CD14-positive monocyte (primary cell): Measurements from ENCODE around the gene LUC7L. TPM values are rescaled to one million over a fixed set of nuclear protein-coding genes. Genes with fewer than 3 reads are reported as not detected.

Experiments
- DNase-seq, 3 donors: peaks; one replicate each; pipeline ENCODE4 v3.0.0-alpha.2; 2011 to 2022
- H2AFZ ChIP-seq: 2 replicates; pipeline ENCODE4 v1.6.0; 2012; ENCODE audit warnings: mild to moderate bottlenecking, low read depth, low read length, inconsistent platforms; ENCODE audit not compliant: insufficient read depth, poor library complexity, severe bottlenecking
- H3K27ac ChIP-seq, 2 donors: 1 replicate in 1 of 2; 2 replicates in 1 of 2; pipeline ENCODE4 v1.5.1; 2012 to 2013; ENCODE audit warnings: low read length in 2 of 2, control low read depth in 1 of 2, inconsistent platforms in 1 of 2, low read depth in 1 of 2, mild to moderate bottlenecking in 1 of 2
- H3K27me3 ChIP-seq, 2 donors: one replicate each; pipeline versions ENCODE4 v1.6.0 to v1.6.1; 2011 to 2013; ENCODE audit warnings: low read length in 2 of 2; ENCODE audit not compliant: control insufficient read depth in 2 of 2, insufficient read depth in 2 of 2
- H3K36me3 ChIP-seq, 2 donors: replicated peaks in 1 of 2; 1 replicate in 1 of 2; 2 replicates in 1 of 2; pipeline versions ENCODE4 v1.5.1 to v1.6.1; 2012 to 2013; ENCODE audit warnings: low read length in 2 of 2, control low read depth in 1 of 2, inconsistent platforms in 1 of 2, mild to moderate bottlenecking in 1 of 2; ENCODE audit not compliant: insufficient read depth in 2 of 2, control insufficient read depth in 1 of 2
- H3K4me1 ChIP-seq, 2 donors: 1 replicate in 1 of 2; 2 replicates in 1 of 2; pipeline versions ENCODE4 v1.5.1 to v1.6.1; 2012 to 2013; ENCODE audit warnings: low read length in 2 of 2, control low read depth in 1 of 2, inconsistent platforms in 1 of 2, mild to moderate bottlenecking in 1 of 2, moderate library complexity in 1 of 2; ENCODE audit not compliant: insufficient read depth in 2 of 2, control insufficient read depth in 1 of 2
- H3K4me2 ChIP-seq: replicated peaks from 2 replicates; pipeline ENCODE3; 2012; ENCODE audit warnings: low read length, moderate library complexity, mild to moderate bottlenecking; ENCODE audit not compliant: poor library complexity, severe bottlenecking; ENCODE audit errors: extremely low read depth
- H3K4me3 ChIP-seq, 3 experiments: fragments of 200-600 bp in 1 of 3; sonication (generic) in 1 of 3; replicated peaks in 1 of 3; 1 replicate in 2 of 3; 2 replicates in 1 of 3; pipeline ENCODE4 v1.5.1; 2011 to 2013; ENCODE audit warnings: low read length in 3 of 3, mild to moderate bottlenecking in 3 of 3, control low read depth in 2 of 3, low read depth in 2 of 3, inconsistent platforms in 1 of 3, moderate library complexity in 1 of 3
- H3K79me2 ChIP-seq: 2 replicates; pipeline ENCODE4 v1.6.0; 2012; ENCODE audit warnings: mild to moderate bottlenecking, control low read depth, inconsistent platforms, low read length, moderate library complexity; ENCODE audit not compliant: insufficient read depth
- H3K9ac ChIP-seq: 2 replicates; pipeline ENCODE4 v1.6.0; 2017; ENCODE audit warnings: low read length, mild to moderate bottlenecking; ENCODE audit not compliant: insufficient read depth, poor library complexity, severe bottlenecking
- H3K9me3 ChIP-seq, 2 donors: replicated peaks in 1 of 2; 1 replicate in 1 of 2; 2 replicates in 1 of 2; pipeline versions ENCODE4 v1.5.1 to v1.6.1; 2012 to 2013; ENCODE audit warnings: low read length in 2 of 2, control low read depth in 1 of 2; ENCODE audit not compliant: control insufficient read depth in 1 of 2, insufficient read depth in 1 of 2
- H4K20me1 ChIP-seq: 2 replicates; pipeline ENCODE4 v1.6.0; 2012; ENCODE audit warnings: mild to moderate bottlenecking, low read length, control low read depth, moderate library complexity; ENCODE audit not compliant: insufficient read depth
- H3K27ac Mint-ChIP-seq, 7 donors: one replicate each; pipeline ENCODE4 v1.8.0; 2020; ENCODE audit warnings: mild to moderate bottlenecking in 7 of 7, mixed read lengths in 7 of 7, moderate library complexity in 6 of 7, inconsistent platforms in 2 of 7
- H3K27me3 Mint-ChIP-seq, 3 donors: one replicate each; pipeline ENCODE4 v1.8.0; 2021 to 2022; ENCODE audit warnings: low read depth in 3 of 3, mild to moderate bottlenecking in 3 of 3, mixed read lengths in 3 of 3, moderate library complexity in 3 of 3, inconsistent platforms in 1 of 3
- H3K36me3 Mint-ChIP-seq, 2 donors: one replicate each; pipeline ENCODE4 v1.8.0; 2020; ENCODE audit warnings: mixed read lengths in 2 of 2, inconsistent platforms in 1 of 2, mild to moderate bottlenecking in 1 of 2
- H3K4me1 Mint-ChIP-seq: one replicate; pipeline ENCODE4 v1.8.0; 2020; ENCODE audit warnings: mild to moderate bottlenecking, mixed read lengths
- H3K4me3 Mint-ChIP-seq, 2 donors: one replicate each; pipeline ENCODE4 v1.8.0; 2020; ENCODE audit warnings: mild to moderate bottlenecking in 2 of 2, mixed read lengths in 2 of 2, moderate library complexity in 1 of 2
- H3K9me3 Mint-ChIP-seq, 7 donors: one replicate each; pipeline ENCODE4 v1.8.0; 2020 to 2022; ENCODE audit warnings: mixed read lengths in 7 of 7, mild to moderate bottlenecking in 6 of 7, moderate library complexity in 6 of 7, inconsistent platforms in 2 of 7
- WGBS: methylation state at CpG from one replicate; pipeline ENCODE4 v1.1.5; 2013; ENCODE audit warnings: missing lambda C conversion rate; ENCODE audit not compliant: insufficient coverage; 5-methylcytosine and 5-hydroxymethylcytosine counted together
- intact Hi-C, 2 donors: fragments of 100-400 bp; cut with micrococcal nuclease; formaldehyde crosslinking; loops; one replicate each; pipeline versions ENCODE4 v1.15.0 to v1.15.1; 2023
- polyA plus RNA-seq, 3 donors: library from polyadenylated mRNA; depleted of rRNA in 1 of 3; unstranded in 2 of 3; stranded (reverse) in 1 of 3; fragments of 300-500 nt in 2 of 3; fragments of >200 nt in 1 of 3; fragmentation: Illumina TruSeq in 2 of 3; gene quantifications; 1 replicate in 2 of 3; 2 replicates in 1 of 3; pipeline ENCODE4 v1.2.3, GENCODE V29; 2012 to 2021
- TF ChIP-seq, protein P1 (sequence below): fragments of 200-600 bp; IDR thresholded peaks from one replicate; pipeline ENCODE4 v1.8.0; 2022; ENCODE audit warnings: antibody characterized with exemption, mild to moderate bottlenecking

Gene LUC7L
- polyA plus RNA-seq, 3 donors, result 4.0 to 109 (median 4.6) TPM

GRCh38 chr16:169014-169413 lies 60.2 kb downstream of the LUC7L start:
- H3K27me3 Mint-ChIP-seq, result peaks cover 71 to 82% (median 76%) of the 10 kb centered on the region in 3 donors
- intact Hi-C loops, result no loop called here
- no peaks in the 10 kb centered on the region for H3K36me3 Mint-ChIP-seq
- H3K4me3 Mint-ChIP-seq, result peak overlapping the region in 1 of 2 donors; percentile 79
- peaks cover 43 to 72% of the 10 kb centered on the region in 2 donors for H3K27me3 ChIP-seq
- no peak for DNase-seq
- H4K20me1 ChIP-seq, result no peaks in the 10 kb centered on the region
- peaks cover 0 to 19% (median 6%) of the 10 kb centered on the region in 7 donors for H3K9me3 Mint-ChIP-seq
- TF ChIP-seq, protein P1, sequence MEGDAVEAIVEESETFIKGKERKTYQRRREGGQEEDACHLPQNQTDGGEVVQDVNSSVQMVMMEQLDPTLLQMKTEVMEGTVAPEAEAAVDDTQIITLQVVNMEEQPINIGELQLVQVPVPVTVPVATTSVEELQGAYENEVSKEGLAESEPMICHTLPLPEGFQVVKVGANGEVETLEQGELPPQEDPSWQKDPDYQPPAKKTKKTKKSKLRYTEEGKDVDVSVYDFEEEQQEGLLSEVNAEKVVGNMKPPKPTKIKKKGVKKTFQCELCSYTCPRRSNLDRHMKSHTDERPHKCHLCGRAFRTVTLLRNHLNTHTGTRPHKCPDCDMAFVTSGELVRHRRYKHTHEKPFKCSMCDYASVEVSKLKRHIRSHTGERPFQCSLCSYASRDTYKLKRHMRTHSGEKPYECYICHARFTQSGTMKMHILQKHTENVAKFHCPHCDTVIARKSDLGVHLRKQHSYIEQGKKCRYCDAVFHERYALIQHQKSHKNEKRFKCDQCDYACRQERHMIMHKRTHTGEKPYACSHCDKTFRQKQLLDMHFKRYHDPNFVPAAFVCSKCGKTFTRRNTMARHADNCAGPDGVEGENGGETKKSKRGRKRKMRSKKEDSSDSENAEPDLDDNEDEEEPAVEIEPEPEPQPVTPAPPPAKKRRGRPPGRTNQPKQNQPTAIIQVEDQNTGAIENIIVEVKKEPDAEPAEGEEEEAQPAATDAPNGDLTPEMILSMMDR, result no peak
- H3K27ac ChIP-seq, result no peak overlapping the region
- H3K4me1 Mint-ChIP-seq, result peaks cover 12% of the 10 kb centered on the region
- no peaks in the 10 kb centered on the region for H3K36me3 ChIP-seq
- H3K9ac ChIP-seq, result no peak overlapping the region
- H3K79me2 ChIP-seq, result no peaks in the 10 kb centered on the region
- no peak overlapping the region for H2AFZ ChIP-seq
- no peak overlapping the region for H3K4me3 ChIP-seq
- no peak overlapping the region for H3K4me2 ChIP-seq
- H3K27ac Mint-ChIP-seq, result no peak overlapping the region
- H3K4me1 ChIP-seq, result peaks cover 8 to 16% of the 10 kb centered on the region in 2 donors
- peaks cover 0 to 21% of the 10 kb centered on the region in 2 donors for H3K9me3 ChIP-seq
- WGBS, result 78% methylated on average over 1 of the region's 3 CpGs

GRCh38 chr16:168424-168823 lies 60.8 kb downstream of the LUC7L start:
- Mint-ChIP-seq H3K4me3 (peak overlapping the region in 1 of 2 donors; percentile 79), H3K36me3 (no peaks in the 10 kb centered on the region), H3K4me1 (peaks cover 10% of the 10 kb centered on the region), H3K9me3 (peaks cover 0 to 16% (median 6%) of the 10 kb centered on the region in 7 donors), H3K27ac (no peak overlapping the region), H3K27me3 (peaks cover 71 to 81% (median 74%) of the 10 kb centered on the region in 3 donors)
- 78% methylated on average over 5 of the region's 6 CpGs for WGBS
- Histone ChIP-seq H3K4me2 (no peak overlapping the region), H3K9me3 (peaks cover 0 to 21% of the 10 kb centered on the region in 2 donors), H3K9ac (no peak overlapping the region), H4K20me1 (no peaks in the 10 kb centered on the region), H3K79me2 (no peaks in the 10 kb centered on the region), H2AFZ (no peak overlapping the region), H3K4me1 (peaks cover 8 to 16% of the 10 kb centered on the region in 2 donors), H3K27me3 (peaks cover 39 to 68% of the 10 kb centered on the region in 2 donors), H3K36me3 (no peaks in the 10 kb centered on the region), H3K4me3 (no peak overlapping the region), H3K27ac (no peak overlapping the region)
- DNase-seq, result no peak
- intact Hi-C loops, result no loop called here
- TF ChIP-seq, protein P1, result no peak
